DOHH2 (cell line): ENCODE measurements around the gene CBX5.

Experiments
- H3F3A ChIP-seq: fragments of 200-600 bp; sonication (generic), shearing (Covaris generic); 2 replicates; pipeline ENCODE4 v1.6.0; 2016; ENCODE audit warnings: antibody characterized with exemption, mild to moderate bottlenecking; ENCODE audit not compliant: control insufficient read depth, insufficient read depth
- H3K27ac ChIP-seq: fragments of 200-600 bp; sonication (generic); 2 replicates; pipeline ENCODE4 v1.5.1; 2014; ENCODE audit warnings: low read depth, mild to moderate bottlenecking, low read length, moderate library complexity
- H3K27me3 ChIP-seq: fragments of 200-600 bp; sonication (generic); 2 replicates; pipeline ENCODE4 v1.6.1; 2014; ENCODE audit warnings: mild to moderate bottlenecking, low read length, mixed read lengths; ENCODE audit not compliant: control insufficient read depth
- H3K36me3 ChIP-seq: fragments of 200-600 bp; sonication (generic); 2 replicates; pipeline ENCODE4 v1.6.1; 2014; ENCODE audit warnings: mild to moderate bottlenecking, low read length, moderate library complexity, mixed read lengths; ENCODE audit not compliant: control insufficient read depth
- H3K4me1 ChIP-seq: fragments of 200-600 bp; sonication (generic); 2 replicates; pipeline ENCODE4 v1.6.1; 2014; ENCODE audit warnings: mild to moderate bottlenecking, low read length, mixed read lengths; ENCODE audit not compliant: control insufficient read depth
- H3K4me2 ChIP-seq: fragments of 200-600 bp; sonication (generic); 2 replicates; pipeline ENCODE4 v1.6.0; 2014; ENCODE audit warnings: mild to moderate bottlenecking, low read length, moderate library complexity
- H3K4me3 ChIP-seq: fragments of 200-600 bp; sonication (generic); 2 replicates; pipeline ENCODE4 v1.5.1; 2014; ENCODE audit warnings: mild to moderate bottlenecking, low read length, mixed read lengths
- H3K79me2 ChIP-seq: fragments of 200-600 bp; sonication (generic); 2 replicates; pipeline ENCODE4 v1.6.1; 2014; ENCODE audit warnings: mild to moderate bottlenecking, low read length, mixed read lengths; ENCODE audit not compliant: control insufficient read depth
- H3K9me2 ChIP-seq: fragments of 200-600 bp; sonication (generic); replicated peaks from 2 replicates; pipeline ENCODE4 v1.6.1; 2014; ENCODE audit warnings: mild to moderate bottlenecking, low read length, mixed read lengths; ENCODE audit not compliant: control insufficient read depth
- H3K9me3 ChIP-seq: fragments of 200-600 bp; sonication (generic); 2 replicates; pipeline ENCODE4 v1.6.1; 2014; ENCODE audit warnings: antibody characterized with exemption, low read length, mixed read lengths; ENCODE audit not compliant: control insufficient read depth, insufficient read depth
- H4K20me1 ChIP-seq: fragments of 200-600 bp; sonication (generic); 2 replicates; pipeline ENCODE4 v1.6.0; 2014; ENCODE audit warnings: low read depth, mild to moderate bottlenecking, antibody characterized with exemption, low read length, moderate library complexity; ENCODE audit not compliant: control insufficient read depth, insufficient read depth
- EZH2phosphoT487 ChIP-seq: fragments of 200-600 bp; sonication (generic); IDR thresholded peaks from 2 replicates; pipeline ENCODE4 v1.6.1; 2017; ENCODE audit warnings: borderline replicate concordance, mild to moderate bottlenecking, antibody characterized with exemption, low read length, moderate library complexity, mixed read lengths
- TF ChIP-seq, protein P1 (sequence below): fragments of 200-600 bp; sonication (generic); IDR thresholded peaks from one replicate; pipeline ENCODE4 v1.5.1; 2014; ENCODE audit warnings: antibody characterized with exemption, mild to moderate bottlenecking, low read depth, low read length; ENCODE audit not compliant: poor library complexity, severe bottlenecking

CBX5 gene

DNA sequence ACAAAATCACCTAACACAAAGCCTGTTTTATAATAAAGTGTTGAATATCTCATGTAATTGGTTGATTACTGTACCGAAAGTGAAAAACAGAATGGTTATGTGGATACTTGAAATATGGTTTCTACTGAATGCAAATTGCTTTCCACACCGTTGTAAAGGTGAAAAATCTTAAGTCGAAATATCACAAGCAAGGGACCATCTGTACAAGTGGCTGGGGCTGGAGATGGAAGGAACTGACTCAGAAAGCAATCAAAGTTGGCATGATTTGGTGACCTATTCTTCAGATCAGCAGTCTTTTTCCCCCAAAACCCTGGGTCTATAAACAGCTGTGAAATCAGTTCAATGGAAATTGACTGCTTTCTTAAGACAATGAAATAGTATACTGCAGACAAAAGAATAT lies 3.6 kb downstream of the CBX5 start:
- Histone ChIP-seq H3K9me2 (no peaks in the 10 kb centered on the region), H3K4me2 (0 out of 2 replicates have a peak overlapping the region, but pooled peaks have one; percentile 11), H3F3A (peaks cover 52% of the 10 kb centered on the region), H3K4me3 (no peak overlapping the region), H4K20me1 (peaks cover 15% of the 10 kb centered on the region; the same call in 1 of the 2 replicates), H3K79me2 (peaks cover 89% of the 10 kb centered on the region), H3K9me3 (no peaks in the 10 kb centered on the region), H3K27me3 (no peaks in the 10 kb centered on the region), H3K27ac (no peak overlapping the region), H3K36me3 (peaks cover 85% of the 10 kb centered on the region), H3K4me1 (peaks cover 24% of the 10 kb centered on the region)
- no peak for TF ChIP-seq EZH2phosphoT487

- peaks cover 57% of the 10 kb centered on the region for H3F3A ChIP-seq
- peaks cover 91% of the 10 kb centered on the region for H3K79me2 ChIP-seq
- peaks cover 15% of the 10 kb centered on the region; the same call in 1 of the 2 replicates for H4K20me1 ChIP-seq
- H3K27me3 ChIP-seq: no peaks in the 10 kb centered on the region
- no peaks in the 10 kb centered on the region for H3K9me2 ChIP-seq
- no peak overlapping the region for H3K4me3 ChIP-seq
- H3K9me3 ChIP-seq: no peaks in the 10 kb centered on the region
- H3K4me1 ChIP-seq: peaks cover 24% of the 10 kb centered on the region
- peaks cover 82% of the 10 kb centered on the region for H3K36me3 ChIP-seq
- no peak overlapping the region for H3K27ac ChIP-seq
- TF ChIP-seq, protein P1, sequence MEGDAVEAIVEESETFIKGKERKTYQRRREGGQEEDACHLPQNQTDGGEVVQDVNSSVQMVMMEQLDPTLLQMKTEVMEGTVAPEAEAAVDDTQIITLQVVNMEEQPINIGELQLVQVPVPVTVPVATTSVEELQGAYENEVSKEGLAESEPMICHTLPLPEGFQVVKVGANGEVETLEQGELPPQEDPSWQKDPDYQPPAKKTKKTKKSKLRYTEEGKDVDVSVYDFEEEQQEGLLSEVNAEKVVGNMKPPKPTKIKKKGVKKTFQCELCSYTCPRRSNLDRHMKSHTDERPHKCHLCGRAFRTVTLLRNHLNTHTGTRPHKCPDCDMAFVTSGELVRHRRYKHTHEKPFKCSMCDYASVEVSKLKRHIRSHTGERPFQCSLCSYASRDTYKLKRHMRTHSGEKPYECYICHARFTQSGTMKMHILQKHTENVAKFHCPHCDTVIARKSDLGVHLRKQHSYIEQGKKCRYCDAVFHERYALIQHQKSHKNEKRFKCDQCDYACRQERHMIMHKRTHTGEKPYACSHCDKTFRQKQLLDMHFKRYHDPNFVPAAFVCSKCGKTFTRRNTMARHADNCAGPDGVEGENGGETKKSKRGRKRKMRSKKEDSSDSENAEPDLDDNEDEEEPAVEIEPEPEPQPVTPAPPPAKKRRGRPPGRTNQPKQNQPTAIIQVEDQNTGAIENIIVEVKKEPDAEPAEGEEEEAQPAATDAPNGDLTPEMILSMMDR: no peak
- no peak for TF ChIP-seq EZH2phosphoT487
- no peak overlapping the region for H3K4me2 ChIP-seq
These were observed 5.9 kb downstream of the CBX5 start for GRCh38 chr12:54273981-54274380.

DNA sequence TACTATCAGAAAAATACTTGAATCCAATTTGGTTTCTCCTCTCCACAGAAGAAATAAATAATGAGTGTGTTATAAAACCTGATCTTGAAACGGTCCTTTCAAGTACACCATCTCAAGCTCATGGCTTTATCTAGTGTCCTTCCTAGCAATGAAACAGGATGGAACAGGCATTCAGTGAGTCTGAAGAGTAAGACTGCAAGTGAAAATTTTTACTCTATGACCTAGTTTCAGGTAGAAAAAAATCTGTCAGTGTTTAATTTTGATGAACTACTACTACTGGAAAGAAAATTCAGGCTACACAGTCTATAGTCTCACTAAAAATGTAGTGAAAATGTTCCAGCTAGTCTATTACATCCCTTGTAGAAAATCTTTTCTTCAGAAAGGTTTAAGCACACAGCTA lies 7.7 kb downstream of the CBX5 start:
- TF ChIP-seq, protein P1: no peak
- no peak for TF ChIP-seq EZH2phosphoT487
- Histone ChIP-seq H3K27me3 (no peaks in the 10 kb centered on the region), H3F3A (peaks cover 46% of the 10 kb centered on the region), H3K27ac (no peak overlapping the region), H3K9me2 (no peaks in the 10 kb centered on the region), H3K4me3 (no peak overlapping the region), H3K36me3 (peaks cover 76% of the 10 kb centered on the region), H4K20me1 (peaks cover 4% of the 10 kb centered on the region; the same call in 1 of the 2 replicates), H3K79me2 (peaks cover 91% of the 10 kb centered on the region), H3K9me3 (no peaks in the 10 kb centered on the region), H3K4me2 (no peak overlapping the region), H3K4me1 (peaks cover 13% of the 10 kb centered on the region)

DNA sequence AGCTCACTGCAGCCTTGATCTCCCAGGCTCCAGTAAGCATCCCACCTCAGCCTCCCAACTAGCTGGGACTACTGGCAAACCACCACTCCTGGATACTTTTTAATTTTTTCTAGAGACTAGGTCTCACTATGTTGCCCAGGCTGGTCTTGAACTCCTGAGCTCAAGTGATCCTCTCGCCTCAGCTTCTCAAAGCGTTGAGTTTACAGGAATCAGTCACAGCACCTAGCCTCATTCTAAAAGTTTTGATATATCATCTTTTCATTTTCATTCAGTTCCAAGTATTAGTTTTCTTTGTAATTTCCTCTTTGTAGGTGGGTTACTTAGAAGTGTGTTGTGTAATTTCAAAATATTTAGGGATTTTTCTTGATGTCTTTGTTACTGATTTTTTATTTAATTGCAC lies 9.6 kb downstream of the CBX5 start:
- peaks cover 64% of the 10 kb centered on the region for H3K36me3 ChIP-seq
- no peaks in the 10 kb centered on the region for H3K9me3 ChIP-seq
- H3K4me3 ChIP-seq: no peak overlapping the region
- H3K4me2 ChIP-seq: no peak overlapping the region
- H3K79me2 ChIP-seq: peaks cover 86% of the 10 kb centered on the region
- no peak for TF ChIP-seq EZH2phosphoT487
- TF ChIP-seq, protein P1: no peak
- H3K27me3 ChIP-seq: no peaks in the 10 kb centered on the region
- H3K9me2 ChIP-seq: no peaks in the 10 kb centered on the region
- no peaks in the 10 kb centered on the region for H3K4me1 ChIP-seq
- H4K20me1 ChIP-seq: peaks cover 4% of the 10 kb centered on the region; the same call in 1 of the 2 replicates
- H3K27ac ChIP-seq: no peak overlapping the region
- H3F3A ChIP-seq: peaks cover 44% of the 10 kb centered on the region
